ENCODE data around the gene KCNJ11.

Gene KCNJ11

GRCh38 chr11:17421781-17422180, 33.3 kb upstream of the KCNJ11 start:
- no peaks in the 10 kb centered on the region for H3K9me3 ChIP-seq (ENCODE audit: control insufficient read depth, low read length)
- H3K4me3 ChIP-seq (ENCODE audit: low read depth, low read length), result no peak overlapping the region
- no peak overlapping the region for H3K4me2 ChIP-seq (ENCODE audit: low read length)
- H3K9ac ChIP-seq, result no peak overlapping the region
- H3K79me2 ChIP-seq, result no peaks in the 10 kb centered on the region
- TF ChIP-seq, protein P1, sequence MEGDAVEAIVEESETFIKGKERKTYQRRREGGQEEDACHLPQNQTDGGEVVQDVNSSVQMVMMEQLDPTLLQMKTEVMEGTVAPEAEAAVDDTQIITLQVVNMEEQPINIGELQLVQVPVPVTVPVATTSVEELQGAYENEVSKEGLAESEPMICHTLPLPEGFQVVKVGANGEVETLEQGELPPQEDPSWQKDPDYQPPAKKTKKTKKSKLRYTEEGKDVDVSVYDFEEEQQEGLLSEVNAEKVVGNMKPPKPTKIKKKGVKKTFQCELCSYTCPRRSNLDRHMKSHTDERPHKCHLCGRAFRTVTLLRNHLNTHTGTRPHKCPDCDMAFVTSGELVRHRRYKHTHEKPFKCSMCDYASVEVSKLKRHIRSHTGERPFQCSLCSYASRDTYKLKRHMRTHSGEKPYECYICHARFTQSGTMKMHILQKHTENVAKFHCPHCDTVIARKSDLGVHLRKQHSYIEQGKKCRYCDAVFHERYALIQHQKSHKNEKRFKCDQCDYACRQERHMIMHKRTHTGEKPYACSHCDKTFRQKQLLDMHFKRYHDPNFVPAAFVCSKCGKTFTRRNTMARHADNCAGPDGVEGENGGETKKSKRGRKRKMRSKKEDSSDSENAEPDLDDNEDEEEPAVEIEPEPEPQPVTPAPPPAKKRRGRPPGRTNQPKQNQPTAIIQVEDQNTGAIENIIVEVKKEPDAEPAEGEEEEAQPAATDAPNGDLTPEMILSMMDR (IDR thresholded peaks at IDR 0.05), result no peak
- no peak overlapping the region for H3K27ac ChIP-seq
- H3K36me3 ChIP-seq (ENCODE audit: control insufficient read depth, insufficient read depth, low read length), result no peaks in the 10 kb centered on the region
- H3K4me1 ChIP-seq, result no peaks in the 10 kb centered on the region
- no peaks in the 10 kb centered on the region for H3K27me3 ChIP-seq (ENCODE audit: control insufficient read depth, insufficient read depth, low read length)
- H2AFZ ChIP-seq, result no peak overlapping the region

GRCh38 chr11:17418444-17419081, 30.1 kb upstream of the KCNJ11 start:
- Histone ChIP-seq H3K27me3 (ENCODE audit: control insufficient read depth, insufficient read depth, low read length) (no peaks in the 10 kb centered on the region), H2AFZ (no peak overlapping the region), H3K9ac (no peak overlapping the region), H3K79me2 (no peaks in the 10 kb centered on the region), H3K9me3 (ENCODE audit: control insufficient read depth, low read length) (no peaks in the 10 kb centered on the region), H3K36me3 (ENCODE audit: control insufficient read depth, insufficient read depth, low read length) (no peaks in the 10 kb centered on the region), H3K4me3 (ENCODE audit: low read depth, low read length) (no peak overlapping the region), H3K4me2 (ENCODE audit: low read length) (no peak overlapping the region), H3K27ac (no peak overlapping the region), H3K4me1 (no peaks in the 10 kb centered on the region)
- TF ChIP-seq, protein P1 (IDR thresholded peaks at IDR 0.05), result no peak

DNA sequence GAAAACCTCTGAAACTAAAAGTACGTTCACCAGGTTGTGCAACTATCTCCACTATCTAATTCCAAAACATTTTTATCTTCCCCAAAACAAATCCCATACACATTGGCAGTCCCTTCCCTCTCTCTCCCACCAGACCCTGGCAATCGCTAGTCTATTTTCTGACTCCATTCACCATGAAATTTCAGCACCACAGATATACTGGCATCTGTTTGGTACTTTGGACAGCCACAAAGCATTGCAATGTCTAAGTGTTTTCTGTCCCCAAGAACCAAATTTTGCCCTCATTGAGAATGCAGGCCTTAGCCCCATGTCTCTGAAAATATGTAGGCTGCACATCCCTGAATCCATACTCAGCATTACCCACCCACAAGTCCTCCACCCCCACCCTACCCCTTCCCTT, 28.0 kb upstream of the KCNJ11 start:
- Histone ChIP-seq H3K9me3 (ENCODE audit: control insufficient read depth, low read length) (no peaks in the 10 kb centered on the region), H2AFZ (no peak overlapping the region), H3K36me3 (ENCODE audit: control insufficient read depth, insufficient read depth, low read length) (no peaks in the 10 kb centered on the region), H3K9ac (no peak overlapping the region), H3K4me1 (no peaks in the 10 kb centered on the region), H3K27me3 (ENCODE audit: control insufficient read depth, insufficient read depth, low read length) (no peaks in the 10 kb centered on the region), H3K4me2 (ENCODE audit: low read length) (no peak overlapping the region), H3K79me2 (no peaks in the 10 kb centered on the region), H3K27ac (no peak overlapping the region), H3K4me3 (ENCODE audit: low read depth, low read length) (no peak overlapping the region)
- TF ChIP-seq, protein P1 (IDR thresholded peaks at IDR 0.05), result no peak

DNA sequence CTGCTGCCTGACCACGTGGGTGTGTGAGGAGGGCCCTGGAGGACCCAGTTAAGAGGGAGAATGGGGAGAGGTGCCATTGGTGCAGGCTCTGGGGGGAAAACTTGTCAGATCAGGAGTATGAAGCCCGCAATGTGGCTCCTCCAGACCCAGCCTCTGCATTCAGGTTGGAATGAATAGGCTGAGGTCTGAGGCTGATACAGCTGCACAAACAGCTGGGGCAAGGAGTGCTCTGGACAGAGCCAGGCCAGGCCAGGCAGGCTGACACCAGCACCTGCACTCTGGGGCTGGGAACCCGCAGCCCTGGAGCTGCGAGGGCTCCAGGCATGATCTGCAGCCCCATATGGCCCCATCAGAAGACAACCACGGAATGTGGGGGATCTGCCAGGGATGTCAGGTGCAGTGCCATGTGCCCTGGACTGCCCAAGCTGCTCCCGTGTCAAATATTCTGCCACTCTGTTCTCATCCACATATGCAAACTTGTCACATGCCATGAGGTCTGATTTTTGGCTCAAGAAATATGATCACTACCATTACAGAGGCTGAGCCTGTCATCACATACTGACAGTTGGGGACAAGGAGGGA, 27.2 kb upstream of the KCNJ11 start:
- Histone ChIP-seq H3K4me2 (ENCODE audit: low read length) (no peak overlapping the region), H3K27ac (no peak overlapping the region), H2AFZ (no peak overlapping the region), H3K9ac (no peak overlapping the region), H3K36me3 (ENCODE audit: control insufficient read depth, insufficient read depth, low read length) (no peaks in the 10 kb centered on the region), H3K79me2 (no peaks in the 10 kb centered on the region), H3K27me3 (ENCODE audit: control insufficient read depth, insufficient read depth, low read length) (no peaks in the 10 kb centered on the region), H3K4me3 (ENCODE audit: low read depth, low read length) (no peak overlapping the region), H3K4me1 (no peaks in the 10 kb centered on the region), H3K9me3 (ENCODE audit: control insufficient read depth, low read length) (no peaks in the 10 kb centered on the region)
- TF ChIP-seq, protein P1 (IDR thresholded peaks at IDR 0.05), result no peak

DNA sequence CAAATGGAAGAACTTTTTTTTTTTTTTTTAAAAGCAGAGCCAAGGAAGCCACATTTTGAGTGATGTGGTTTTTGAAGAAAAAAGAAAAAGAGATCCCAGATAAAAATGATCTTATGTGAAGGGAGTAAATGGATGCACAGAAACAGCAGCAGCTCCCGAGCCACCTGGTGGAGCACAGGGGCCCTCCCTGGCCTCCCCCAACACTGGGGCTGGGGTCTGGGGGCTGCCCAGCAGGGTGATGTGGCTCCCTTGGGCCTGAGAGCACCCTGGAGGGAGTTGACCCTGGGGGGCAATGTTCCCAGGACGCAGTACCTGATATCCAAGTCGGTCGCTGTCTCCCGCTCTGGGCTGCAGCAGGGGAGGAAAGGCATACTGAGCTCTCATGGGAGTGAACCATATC, 26.5 kb upstream of the KCNJ11 start:
- Histone ChIP-seq H2AFZ (no peak overlapping the region), H3K36me3 (ENCODE audit: control insufficient read depth, insufficient read depth, low read length) (no peaks in the 10 kb centered on the region), H3K9ac (no peak overlapping the region), H3K4me3 (ENCODE audit: low read depth, low read length) (no peak overlapping the region), H3K79me2 (no peaks in the 10 kb centered on the region), H3K4me1 (no peaks in the 10 kb centered on the region), H3K9me3 (ENCODE audit: control insufficient read depth, low read length) (no peaks in the 10 kb centered on the region), H3K27ac (no peak overlapping the region), H3K4me2 (ENCODE audit: low read length) (no peak overlapping the region), H3K27me3 (ENCODE audit: control insufficient read depth, insufficient read depth, low read length) (no peaks in the 10 kb centered on the region)
- TF ChIP-seq, protein P1 (IDR thresholded peaks at IDR 0.05), result no peak
